ENCODE measurements around the gene ACBD3.

ACBD3 gene

GRCh38 chr1:226111098-226111882 is 75.3 kb downstream of the ACBD3 start:
- DNase-seq (ENCODE audit: low read depth), result no peak

- DNase-seq (ENCODE audit: low read depth), result peak; percentile 42
Observed at GRCh38 chr1:226110249-226111097, 76.1 kb downstream of the ACBD3 start.

GRCh38 chr1:226109829-226110248 is 76.7 kb downstream of the ACBD3 start:
- DNase-seq (ENCODE audit: low read depth), result peak; percentile 67

- no peak for DNase-seq (ENCODE audit: low read depth)
Observed at GRCh38 chr1:226108935-226109828, 77.4 kb downstream of the ACBD3 start.

GRCh38 chr1:226107471-226108460 is 78.8 kb downstream of the ACBD3 start:
- no peak for DNase-seq (ENCODE audit: low read depth)

GRCh38 chr1:226104671-226105121 is 81.8 kb downstream of the ACBD3 start:
- no peak for DNase-seq (ENCODE audit: low read depth)

- no peak for DNase-seq (ENCODE audit: low read depth)
Observed at GRCh38 chr1:226100436-226101391, 85.8 kb downstream of the ACBD3 start.

- no peak for DNase-seq (ENCODE audit: low read depth)
Observed at GRCh38 chr1:226098870-226099835, 87.4 kb downstream of the ACBD3 start.

- no peak for DNase-seq (ENCODE audit: low read depth)
Observed at GRCh38 chr1:226097866-226098625, 88.5 kb downstream of the ACBD3 start.

- DNase-seq (ENCODE audit: low read depth), result no peak
Observed at GRCh38 chr1:226095286-226095685, 91.3 kb downstream of the ACBD3 start.

Data from stromal cell of bone marrow (primary cell).